HL-60 (cell line): ENCODE results near the gene TMEM100.

Experiments used
- GABPA ChIP-seq: IDR thresholded peaks from 2 replicates; pipeline ENCODE4 v1.6.1; 2012; ENCODE audit warnings: low read depth
- POLR2AphosphoS5 ChIP-seq: IDR thresholded peaks from 2 replicates; pipeline ENCODE4 v1.6.1; 2012; ENCODE audit warnings: low read depth
- SPI1 ChIP-seq: IDR thresholded peaks from 2 replicates; pipeline ENCODE4 v1.6.1; 2012; ENCODE audit warnings: low read depth, mild to moderate bottlenecking, borderline replicate concordance
- TF ChIP-seq, protein P1 (sequence below): IDR thresholded peaks from one replicate; pipeline ENCODE4 v1.5.1; 2011; ENCODE audit warnings: low read length, control low read depth, inconsistent platforms; ENCODE audit not compliant: insufficient read depth
- TF ChIP-seq, protein P2 (sequence below): IDR thresholded peaks from 2 replicates; pipeline ENCODE4 v1.6.1; 2012; ENCODE audit warnings: low read depth; ENCODE audit not compliant: insufficient replicate concordance

DNA sequence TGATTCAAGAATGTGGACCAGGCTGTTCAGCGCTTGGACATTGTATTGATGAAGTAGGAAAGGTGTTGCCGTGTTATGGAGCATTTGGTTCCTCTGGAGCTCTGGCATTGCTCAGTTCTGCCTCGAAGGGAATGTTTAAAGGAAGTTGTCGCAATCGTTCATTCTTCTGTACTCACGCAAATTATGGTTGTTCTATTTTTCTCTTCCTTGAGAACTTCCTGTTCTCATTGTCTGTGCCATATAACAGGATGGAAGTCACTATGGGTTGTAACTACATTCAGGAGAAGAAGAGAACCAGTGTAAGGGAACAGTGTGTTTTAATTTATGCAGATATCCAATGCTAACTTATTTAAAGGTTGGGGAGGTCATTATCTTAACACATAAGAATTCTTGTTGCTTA is 41.2 kb upstream of the TMEM100 start:
- TF ChIP-seq, protein P1, sequence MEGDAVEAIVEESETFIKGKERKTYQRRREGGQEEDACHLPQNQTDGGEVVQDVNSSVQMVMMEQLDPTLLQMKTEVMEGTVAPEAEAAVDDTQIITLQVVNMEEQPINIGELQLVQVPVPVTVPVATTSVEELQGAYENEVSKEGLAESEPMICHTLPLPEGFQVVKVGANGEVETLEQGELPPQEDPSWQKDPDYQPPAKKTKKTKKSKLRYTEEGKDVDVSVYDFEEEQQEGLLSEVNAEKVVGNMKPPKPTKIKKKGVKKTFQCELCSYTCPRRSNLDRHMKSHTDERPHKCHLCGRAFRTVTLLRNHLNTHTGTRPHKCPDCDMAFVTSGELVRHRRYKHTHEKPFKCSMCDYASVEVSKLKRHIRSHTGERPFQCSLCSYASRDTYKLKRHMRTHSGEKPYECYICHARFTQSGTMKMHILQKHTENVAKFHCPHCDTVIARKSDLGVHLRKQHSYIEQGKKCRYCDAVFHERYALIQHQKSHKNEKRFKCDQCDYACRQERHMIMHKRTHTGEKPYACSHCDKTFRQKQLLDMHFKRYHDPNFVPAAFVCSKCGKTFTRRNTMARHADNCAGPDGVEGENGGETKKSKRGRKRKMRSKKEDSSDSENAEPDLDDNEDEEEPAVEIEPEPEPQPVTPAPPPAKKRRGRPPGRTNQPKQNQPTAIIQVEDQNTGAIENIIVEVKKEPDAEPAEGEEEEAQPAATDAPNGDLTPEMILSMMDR, result no peak
- TF ChIP-seq POLR2AphosphoS5 (no peak), GABPA (no peak), SPI1 (no peak)
- TF ChIP-seq, protein P2, sequence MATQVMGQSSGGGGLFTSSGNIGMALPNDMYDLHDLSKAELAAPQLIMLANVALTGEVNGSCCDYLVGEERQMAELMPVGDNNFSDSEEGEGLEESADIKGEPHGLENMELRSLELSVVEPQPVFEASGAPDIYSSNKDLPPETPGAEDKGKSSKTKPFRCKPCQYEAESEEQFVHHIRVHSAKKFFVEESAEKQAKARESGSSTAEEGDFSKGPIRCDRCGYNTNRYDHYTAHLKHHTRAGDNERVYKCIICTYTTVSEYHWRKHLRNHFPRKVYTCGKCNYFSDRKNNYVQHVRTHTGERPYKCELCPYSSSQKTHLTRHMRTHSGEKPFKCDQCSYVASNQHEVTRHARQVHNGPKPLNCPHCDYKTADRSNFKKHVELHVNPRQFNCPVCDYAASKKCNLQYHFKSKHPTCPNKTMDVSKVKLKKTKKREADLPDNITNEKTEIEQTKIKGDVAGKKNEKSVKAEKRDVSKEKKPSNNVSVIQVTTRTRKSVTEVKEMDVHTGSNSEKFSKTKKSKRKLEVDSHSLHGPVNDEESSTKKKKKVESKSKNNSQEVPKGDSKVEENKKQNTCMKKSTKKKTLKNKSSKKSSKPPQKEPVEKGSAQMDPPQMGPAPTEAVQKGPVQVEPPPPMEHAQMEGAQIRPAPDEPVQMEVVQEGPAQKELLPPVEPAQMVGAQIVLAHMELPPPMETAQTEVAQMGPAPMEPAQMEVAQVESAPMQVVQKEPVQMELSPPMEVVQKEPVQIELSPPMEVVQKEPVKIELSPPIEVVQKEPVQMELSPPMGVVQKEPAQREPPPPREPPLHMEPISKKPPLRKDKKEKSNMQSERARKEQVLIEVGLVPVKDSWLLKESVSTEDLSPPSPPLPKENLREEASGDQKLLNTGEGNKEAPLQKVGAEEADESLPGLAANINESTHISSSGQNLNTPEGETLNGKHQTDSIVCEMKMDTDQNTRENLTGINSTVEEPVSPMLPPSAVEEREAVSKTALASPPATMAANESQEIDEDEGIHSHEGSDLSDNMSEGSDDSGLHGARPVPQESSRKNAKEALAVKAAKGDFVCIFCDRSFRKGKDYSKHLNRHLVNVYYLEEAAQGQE, result no peak
